IMR-90 (cell line): ENCODE measurements around the gene C10orf90. TPM values are rescaled to one million over a fixed set of nuclear protein-coding genes. Genes with fewer than 3 reads are reported as not detected.

ENCODE experiments used
- ATAC-seq: fragments of 200-7000 bp; cut with Tn5 transposase; 2 replicates; pipeline ENCODE4 v1.9.1; 2020; ENCODE audit warnings: low read depth, mild to moderate bottlenecking, moderate library complexity
- BruUV-seq: library from RNA; stranded (reverse); fragments of 400-500 nt; replicated peaks from 2 replicates; lab custom pipeline; 2021; lab: Mats Ljungman, UMichigan
- CTCF ChIA-PET: fragments of 300-600 bp; formaldehyde crosslinking; extraction: SDS; loops from one replicate; lab custom pipeline; 2021; ENCODE audit warnings: antibody characterized with exemption; lab: Yijun Ruan, JAX
- POLR2A ChIA-PET: fragments of 300-600 bp; sonication (Branson Sonifier 250); formaldehyde crosslinking; loops from one replicate; lab custom pipeline; 2022; ENCODE audit warnings: antibody characterized with exemption; ENCODE audit not compliant: unreplicated experiment; lab: Charles Lee
- DNase-seq: peaks from one replicate; pipeline ENCODE4 v3.0.0; 2013
- H2AFZ ChIP-seq: replicated peaks from 2 replicates; pipeline ENCODE3; 2013; ENCODE audit warnings: low read length, mild to moderate bottlenecking; ENCODE audit not compliant: poor library complexity
- H2AK5ac ChIP-seq: 2 replicates; pipeline ENCODE4 v1.6.1; 2013; ENCODE audit warnings: low read depth, low read length, inconsistent platforms
- H2AK9ac ChIP-seq: replicated peaks from 2 replicates; pipeline ENCODE3; 2013; ENCODE audit warnings: mild to moderate bottlenecking, low read depth, low read length, moderate library complexity; ENCODE audit not compliant: poor library complexity
- H2BK120ac ChIP-seq: 2 replicates; pipeline ENCODE4 v1.6.1; 2013; ENCODE audit warnings: low read depth, low read length, inconsistent platforms
- H2BK15ac ChIP-seq: 3 replicates; pipeline ENCODE4 v1.6.1; 2013; ENCODE audit warnings: low read depth, low read length, inconsistent platforms
- H2BK20ac ChIP-seq: 2 replicates; pipeline ENCODE4 v1.6.1; 2013; ENCODE audit warnings: low read depth, mild to moderate bottlenecking, inconsistent platforms, low read length, moderate library complexity
- H2BK5ac ChIP-seq: 2 replicates; pipeline ENCODE4 v1.6.1; 2013; ENCODE audit warnings: mild to moderate bottlenecking, low read depth, low read length, inconsistent platforms; ENCODE audit not compliant: poor library complexity, severe bottlenecking
- H3K14ac ChIP-seq: replicated peaks from 2 replicates; pipeline ENCODE4 v1.6.1; 2013; ENCODE audit warnings: low read depth, low read length, inconsistent platforms
- H3K18ac ChIP-seq: 2 replicates; pipeline ENCODE4 v1.6.1; 2013; ENCODE audit warnings: low read depth, low read length, control low read depth
- H3K23ac ChIP-seq: 2 replicates; pipeline ENCODE4 v1.6.1; 2013; ENCODE audit warnings: low read depth, low read length, inconsistent platforms
- H3K27ac ChIP-seq: 2 replicates; pipeline ENCODE4 v1.5.1; 2013; ENCODE audit warnings: mild to moderate bottlenecking, control low read depth, low read length; ENCODE audit not compliant: insufficient read depth
- H3K27me3 ChIP-seq: 2 replicates; pipeline ENCODE4 v1.6.1; 2013; ENCODE audit warnings: low read length; ENCODE audit not compliant: control insufficient read depth, insufficient read depth
- H3K36me3 ChIP-seq: 2 replicates; pipeline ENCODE4 v1.6.1; 2013; ENCODE audit warnings: low read length, mixed read lengths; ENCODE audit not compliant: control insufficient read depth, insufficient read depth
- H3K4ac ChIP-seq: 2 replicates; pipeline ENCODE4 v1.6.1; 2013; ENCODE audit warnings: low read depth, low read length, inconsistent platforms
- H3K4me1 ChIP-seq: 2 replicates; pipeline ENCODE4 v1.6.1; 2013; ENCODE audit warnings: low read length, mixed read lengths; ENCODE audit not compliant: control insufficient read depth, insufficient read depth
- H3K4me2 ChIP-seq: 2 replicates; pipeline ENCODE4 v1.6.1; 2013; ENCODE audit warnings: low read depth, mild to moderate bottlenecking, control low read depth, low read length, moderate library complexity
- H3K4me3 ChIP-seq: 2 replicates; pipeline ENCODE4 v1.5.1; 2013; ENCODE audit warnings: low read depth, mild to moderate bottlenecking, control low read depth, low read length, moderate library complexity; ENCODE audit not compliant: insufficient read depth
- H3K56ac ChIP-seq: 2 replicates; pipeline ENCODE4 v1.6.1; 2013; ENCODE audit warnings: low read length, inconsistent platforms; ENCODE audit not compliant: insufficient read depth; ENCODE audit errors: extremely low read depth
- H3K79me1 ChIP-seq, 2 experiments: 2 replicates each; pipeline ENCODE4 v1.6.1; 2013; ENCODE audit warnings: low read length in 2 of 2, inconsistent platforms in 1 of 2, low read depth in 1 of 2
- H3K9ac ChIP-seq: 2 replicates; pipeline ENCODE4 v1.6.1; 2013; ENCODE audit warnings: low read depth, low read length, control low read depth
- H3K9me1 ChIP-seq: 2 replicates; pipeline ENCODE4 v1.6.1; 2013; ENCODE audit warnings: low read length, inconsistent platforms; ENCODE audit not compliant: insufficient read depth
- H3K9me3 ChIP-seq: 2 replicates; pipeline ENCODE4 v1.6.1; 2013; ENCODE audit warnings: low read length; ENCODE audit not compliant: control insufficient read depth, insufficient read depth
- H4K20me1 ChIP-seq: 2 replicates; pipeline ENCODE4 v1.6.1; 2013; ENCODE audit warnings: low read length, inconsistent platforms; ENCODE audit not compliant: insufficient read depth
- H4K5ac ChIP-seq: 2 replicates; pipeline ENCODE4 v1.6.1; 2013; ENCODE audit warnings: mild to moderate bottlenecking, low read depth, low read length, control low read depth
- H4K8ac ChIP-seq, 2 experiments: 2 replicates each; pipeline ENCODE4 v1.6.1; 2013; ENCODE audit warnings: low read depth in 2 of 2, low read length in 2 of 2, control low read depth in 1 of 2, inconsistent platforms in 1 of 2
- H4K91ac ChIP-seq: 2 replicates; pipeline ENCODE4 v1.6.1; 2013; ENCODE audit warnings: low read depth, low read length, inconsistent platforms; ENCODE audit not compliant: insufficient read depth
- BHLHE40 ChIP-seq: fragments of 150-350 bp; IDR thresholded peaks from 2 replicates; pipeline ENCODE4 v1.6.1; 2016; ENCODE audit warnings: mild to moderate bottlenecking, low read depth, low read length
- CEBPB ChIP-seq: IDR thresholded peaks from 2 replicates; pipeline ENCODE4 v1.6.1; 2012; ENCODE audit warnings: low read depth, low read length, improper control_type of control experiment
- CTCF ChIP-seq: conservative IDR thresholded peaks from 2 replicates; pipeline ENCODE4 v1.5.1; 2012; ENCODE audit warnings: mild to moderate bottlenecking, low read depth, low read length, improper control_type of control experiment
- FOS ChIP-seq: fragments of 150-350 bp; IDR thresholded peaks from 2 replicates; pipeline ENCODE4 v1.6.1; 2016; ENCODE audit warnings: low read depth, low read length
- NFE2L2 ChIP-seq: fragments of 150-350 bp; IDR thresholded peaks from 2 replicates; pipeline ENCODE4 v1.6.1; 2016; ENCODE audit warnings: low read depth, mild to moderate bottlenecking, low read length
- POLR2A ChIP-seq: IDR thresholded peaks from 2 replicates; pipeline ENCODE4 v1.6.1; 2012; ENCODE audit warnings: mild to moderate bottlenecking, low read depth, low read length
- RCOR1 ChIP-seq: IDR thresholded peaks from 2 replicates; pipeline ENCODE4 v1.6.1; 2012; ENCODE audit warnings: mild to moderate bottlenecking, low read length, improper control_type of control experiment; ENCODE audit not compliant: insufficient replicate concordance
- RFX5 ChIP-seq: IDR thresholded peaks from 2 replicates; pipeline ENCODE4 v1.8.0; 2012; ENCODE audit warnings: low read depth, mild to moderate bottlenecking, low read length, moderate library complexity
- SMC3 ChIP-seq: fragments of 150-350 bp; IDR thresholded peaks from 2 replicates; pipeline ENCODE4 v1.6.1; 2016; ENCODE audit warnings: low read depth, mild to moderate bottlenecking, antibody characterized with exemption, low read length, moderate library complexity
- USF2 ChIP-seq: fragments of 150-350 bp; IDR thresholded peaks from 2 replicates; pipeline ENCODE4 v1.6.1; 2017; ENCODE audit warnings: mild to moderate bottlenecking, antibody characterized with exemption, low read length, low read depth
- WGBS, 2 experiments: methylation state at CpG; one replicate each; pipeline versions ENCODE4 v1.1.5 to v1.1.7; 2013; ENCODE audit warnings: missing lambda C conversion rate in 2 of 2; ENCODE audit not compliant: insufficient read length in 1 of 2; ENCODE audit errors: extremely low coverage in 2 of 2; 5-methylcytosine and 5-hydroxymethylcytosine counted together
- dilution Hi-C: fragments of 300-500 bp; cut with HindIII; formaldehyde crosslinking; loops from one replicate; pipeline ENCODE4 v1.14.3; 2018; ENCODE audit warnings: low sequenced_read_pairs; ENCODE audit not compliant: unreplicated experiment
- in situ Hi-C: fragments of 300-500 bp; cut with MboI; formaldehyde crosslinking; loops from 3 replicates; pipeline ENCODE4 v1.14.3; 2019; ENCODE audit warnings: low sequenced_read_pairs, inconsistent platforms, mixed read lengths
- intact Hi-C: fragments of 100-400 bp; cut with micrococcal nuclease; formaldehyde crosslinking; loops from 2 replicates; pipeline ENCODE4 v1.10.0; 2022
- polyA plus RNA-seq, 3 experiments: library from polyadenylated mRNA; depleted of rRNA; stranded (reverse); fragments of >200 nt; gene quantifications; 2 replicates each; pipeline ENCODE4 v1.2.3, GENCODE V29; 2012; ENCODE audit warnings: low replicate concordance in 1 of 3
- total RNA-seq: library from RNA; depleted of rRNA; stranded (reverse); fragments of >200 nt; gene quantifications from 2 replicates; pipeline ENCODE4 v1.2.3, GENCODE V29; 2012

C10orf90 gene
- total and polyA plus RNA-seq, 2 of the 4 experiments (the other 2 are of a cell fraction), result 0.05 to 0.18 TPM

GRCh38 chr10:126569513-126570244, 100.8 kb downstream of the C10orf90 start:
- Histone ChIP-seq H4K5ac (no peak overlapping the region), H3K18ac (no peak overlapping the region), H3K23ac (no peak overlapping the region), H3K36me3 (no peaks in the 10 kb centered on the region), H3K27ac (no peak overlapping the region), H2BK15ac (no peak overlapping the region), H2AFZ (peak overlapping the region; percentile 70), H3K9me1 (no peaks in the 10 kb centered on the region; the same call in 1 of the 2 replicates), H4K20me1 (no peaks in the 10 kb centered on the region), H3K27me3 (peaks cover 4% of the 10 kb centered on the region), H3K56ac (no peak overlapping the region), H2AK5ac (no peak overlapping the region), H2AK9ac (no peak overlapping the region), H4K8ac (no peak overlapping the region), H2BK120ac (no peak overlapping the region), H3K4me2 (peak overlapping the region; percentile 80), H3K9ac (no peak overlapping the region), H3K9me3 (no peaks in the 10 kb centered on the region), H3K4ac (no peak overlapping the region), H3K4me3 (0 out of 2 replicates have a peak overlapping the region, but pooled peaks have one; percentile 8), H4K91ac (no peak overlapping the region), H3K14ac (no peak overlapping the region), H3K4me1 (peaks cover 2% of the 10 kb centered on the region), H2BK20ac (0 out of 2 replicates have a peak overlapping the region, but pooled peaks have one; percentile 21), H2BK5ac (no peak overlapping the region), H3K79me1 (no peaks in the 10 kb centered on the region)
- BruUV-seq, result no TSS peak
- CTCF ChIA-PET, result interaction anchor here (0.6 kb wide), 1 partner anchor 55 kb away, joined by 3 read pairs; no protein-coding TSS in a partner anchor
- in situ Hi-C loops, result no loop called here
- DNase-seq (peak; percentile 85), ATAC-seq (peak; percentile 87)
- intact Hi-C loops, result no loop called here
- peak; percentile 46; the same call in 1 of the 2 replicates for TF ChIP-seq FOS
- no peak for TF ChIP-seq NFE2L2
- TF ChIP-seq RFX5, result no peak
- TF ChIP-seq USF2, result no peak
- no peak for TF ChIP-seq RCOR1
- no peak for TF ChIP-seq CTCF
- no peak for TF ChIP-seq SMC3
- TF ChIP-seq CEBPB, result peak; percentile 79
- no peak for TF ChIP-seq POLR2A
- 0 out of 2 replicates have a peak, but pooled peaks have one; percentile 7 for TF ChIP-seq BHLHE40
- 0% methylated on average over 1 of the region's 8 CpGs; no CpG with 5 or more reads in 1 of the 2 experiments for WGBS, 2 experiments
- dilution Hi-C loops, result no loop called here
- POLR2A ChIA-PET, result no interaction called here
